Pancreas (tissue), 10 donors: Measurements from ENCODE around the gene KIAA1549. TPM values are rescaled to one million over a fixed set of nuclear protein-coding genes. Genes with fewer than 3 reads are reported as not detected.

ENCODE experiments used
- ATAC-seq, 4 donors: fragments of 200-7000 bp; cut with Tn5 transposase; one replicate each; pipeline versions ENCODE4 v1.8.0 to v1.9.1; 2020; ENCODE audit warnings: mild to moderate bottlenecking in 4 of 4, moderate library complexity in 4 of 4
- DNase-seq, 6 donors: peaks; one replicate each; pipeline ENCODE4 v3.0.0-alpha.2; 2020
- FAIRE-seq: peaks from 2 replicates; lab custom pipeline; 2012; peaks lifted over from hg19 to GRCh38; lab: Jason Lieb, UNC
- H3K27ac ChIP-seq, 4 donors: fragments of 200-600 bp; sonication (generic); 1 replicate in 3 of 4; 2 replicates in 1 of 4; pipeline versions ENCODE4 v1.5.0 to v1.8.0; 2020
- H3K27me3 ChIP-seq, 4 donors: fragments of 200-600 bp; one replicate each; pipeline ENCODE4 v1.8.0; 2021
- H3K36me3 ChIP-seq, 3 donors: fragments of 200-600 bp; sonication (generic) in 1 of 3; one replicate each; pipeline versions ENCODE4 v1.5.0 to v1.8.0; 2020 to 2021
- H3K4me1 ChIP-seq, 3 donors: fragments of 200-600 bp; one replicate each; pipeline ENCODE4 v1.8.0; 2021
- H3K4me3 ChIP-seq, 4 donors: fragments of 200-600 bp; sonication (generic) in 2 of 4; one replicate each; pipeline versions ENCODE4 v1.5.0 to v1.8.0; 2020 to 2021
- H3K9me3 ChIP-seq, 4 donors: fragments of 200-600 bp; one replicate each; pipeline ENCODE4 v1.8.0; 2021
- CTCF ChIP-seq, 4 donors: fragments of 200-600 bp; sonication (generic) in 3 of 4; IDR thresholded peaks; one replicate each; pipeline versions ENCODE4 v1.5.0 to v1.8.0; 2021; ENCODE audit warnings: antibody characterized with exemption in 4 of 4
- WGBS, 2 donors: extraction: QIAGEN DNeasy Blood & Tissue Kit; methylation state at CpG; one replicate each; pipeline ENCODE4 v1.1.7; 2013; 5-methylcytosine and 5-hydroxymethylcytosine counted together
- intact Hi-C, 3 donors: fragments of 100-400 bp; cut with DNase I; formaldehyde crosslinking; loops; one replicate each; pipeline versions ENCODE4 v1.11.1 to v1.14.2; 2022
- polyA plus RNA-seq, 2 donors: library from polyadenylated mRNA; stranded (reverse); fragments of 200-250 nt; gene quantifications; one replicate each; pipeline ENCODE4 v1.2.3, GENCODE V29; 2013
- total RNA-seq, 6 donors: library from RNA; stranded (reverse); fragmentation: NEBNext Ultra II Directional in 4 of 6; extraction: Animal tissue kit (Norgen Biotek cat#: 25700) in 4 of 6; gene quantifications; one replicate each; pipeline versions ENCODE4 v1.2.1 to v1.2.4, GENCODE V29; 2021 to 2023
- donor health status: healthy with polysubstance abuse.
- donor health status: DM: no; HTN: no; CAD: no; lungs with moderate emphysema.
- donor health status: DM: no; HTN: no; CAD: no.
- donor health status: control.
- donor health status: control.
- donor health status: Bipolar disorder and iron deficiency.
- donor health status: DM: yes; HTN: yes; CAD: no.
- donor health status: DM: no; HTN: no; CAD: no.
- donor health status: DM: no; HTN: no; CAD: no.
- donor health status: DM: yes; HTN: yes; CAD: no.

KIAA1549 gene
- total and polyA plus RNA-seq, 8 donors, result 1.9 to 8.0 (median 7.0) TPM

- no peak for ATAC-seq
- H3K36me3 ChIP-seq, result no peaks in the 10 kb centered on the region
- FAIRE-seq, result no peak
- H3K4me1 ChIP-seq, result no peaks in the 10 kb centered on the region
- no peak overlapping the region for H3K27ac ChIP-seq
- 65 to 73% methylated on average over 4 of the region's 4 CpGs for WGBS, 2 donors
- H3K9me3 ChIP-seq, result no peaks in the 10 kb centered on the region
- no peak for TF ChIP-seq CTCF (IDR thresholded peaks at IDR 0.05)
- intact Hi-C loops, result no loop called here
- no peaks in the 10 kb centered on the region for H3K27me3 ChIP-seq
- H3K4me3 ChIP-seq, result no peak overlapping the region
- no peak for DNase-seq
Observed at GRCh38 chr7:138784692-138785091, 196.5 kb downstream of the KIAA1549 start.

Other genes starting within 250 kb of the KIAA1549 start
- under 1 TPM in 3 of 6 donors, not detected in 3; 0.09 to 0.24 (median 0.16) TPM for gene TMEM213, start 183.4 kb downstream of the KIAA1549 start, total RNA-seq
- under 1 TPM; 0.07 to 0.30 TPM for gene TMEM213, start 183.4 kb downstream of the KIAA1549 start, polyA plus RNA-seq
- under 1 TPM in 5 of 6 donors, not detected in 1; 0.09 to 0.56 (median 0.35) TPM for gene ATP6V0A4, start 183.2 kb downstream of the KIAA1549 start, total RNA-seq
- under 1 TPM; 0.11 to 0.23 TPM for gene ATP6V0A4, start 183.2 kb downstream of the KIAA1549 start, polyA plus RNA-seq
- 1 to 10 TPM; 1.2 to 5.7 (median 2.7) TPM for gene ZC3HAV1L, start 54.7 kb upstream of the KIAA1549 start, total RNA-seq
- under 1 TPM; 0.87 to 0.99 TPM for gene ZC3HAV1L, start 54.7 kb upstream of the KIAA1549 start, polyA plus RNA-seq
- gene ZC3HAV1, start 128.3 kb upstream of the KIAA1549 start, total RNA-seq, result 10 to 100 TPM in 4 of 6 donors, 1 to 10 TPM in 2; 7.4 to 18.5 (median 11.3) TPM
- 1 to 10 TPM; 3.6 to 5.5 TPM for gene ZC3HAV1, start 128.3 kb upstream of the KIAA1549 start, polyA plus RNA-seq
- 10 to 100 TPM; 11.5 to 20.3 (median 16.6) TPM for gene UBN2, start 249.8 kb upstream of the KIAA1549 start, total RNA-seq
- gene UBN2, start 249.8 kb upstream of the KIAA1549 start, polyA plus RNA-seq, result 1 to 10 TPM; 2.9 to 3.4 TPM